ENCODE data around the gene VAV1. TPM values are rescaled to one million over a fixed set of nuclear protein-coding genes. Genes with fewer than 3 reads are reported as not detected.

The VAV1 gene
- polyA plus RNA-seq, 1 donor from 2014 or later = not detected

DNA sequence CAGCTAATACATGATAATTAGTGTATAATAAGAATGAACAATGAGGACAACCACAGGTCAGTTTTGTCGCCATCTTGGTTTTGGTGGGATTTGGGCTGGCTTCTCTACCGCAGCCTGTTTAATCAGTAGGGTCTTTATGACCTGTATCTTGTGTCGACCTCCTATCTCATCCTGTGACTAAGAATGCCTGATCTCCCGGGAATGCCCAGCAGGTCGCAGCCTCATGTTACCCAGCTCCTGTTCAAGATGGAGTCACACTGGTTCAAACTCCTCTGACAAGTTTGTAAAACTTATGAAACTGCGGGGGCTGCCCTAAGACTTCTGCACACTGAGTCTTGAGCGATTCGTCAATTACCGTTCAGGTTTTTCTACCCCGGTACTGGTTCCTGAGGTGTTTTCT lies 93.3 kb downstream of the VAV1 start:
- H3K79me2 ChIP-seq (replicated peaks; ENCODE audit: insufficient read depth, low read length) = no peaks in the 10 kb centered on the region
- H2AFZ ChIP-seq (ENCODE audit: low read depth, low read length) = no peak overlapping the region
- H3K36me3 ChIP-seq (ENCODE audit: insufficient read depth, low read length) = no peaks in the 10 kb centered on the region
- H3K9me2 ChIP-seq (ENCODE audit: insufficient read depth, low read length) = no peaks in the 10 kb centered on the region
- no peaks in the 10 kb centered on the region for H3K27me3 ChIP-seq (ENCODE audit: insufficient read depth, low read depth, low read length)
- no peaks in the 10 kb centered on the region for H3F3A ChIP-seq (ENCODE audit: insufficient read depth, low read length, poor library complexity, severe bottlenecking)
- H3K4me2 ChIP-seq (ENCODE audit: low read length) = no peak overlapping the region
- no peak for TF ChIP-seq POLR2AphosphoS5 (IDR thresholded peaks at IDR 0.05)
- TF ChIP-seq EZH2 (IDR thresholded peaks at IDR 0.05; ENCODE audit: borderline replicate concordance, insufficient read depth, low read length, poor library complexity, severe bottlenecking) = no peak
- no peak for TF ChIP-seq TAF1 (IDR thresholded peaks at IDR 0.05; ENCODE audit: low read depth)
- TF ChIP-seq REST (IDR thresholded peaks at IDR 0.05; ENCODE audit: borderline replicate concordance) = no peak
- TF ChIP-seq RAD21 (conservative IDR thresholded peaks at IDR 0.05) = no peak
- TF ChIP-seq CTCF (IDR thresholded peaks at IDR 0.05; ENCODE audit: poor library complexity, severe bottlenecking) = no peak
- TF ChIP-seq EP300 (conservative IDR thresholded peaks at IDR 0.05; ENCODE audit: poor library complexity, severe bottlenecking) = no peak
- no peak for TF ChIP-seq SMC3 (conservative IDR thresholded peaks at IDR 0.05; ENCODE audit: poor library complexity)
- TF ChIP-seq MXI1 (conservative IDR thresholded peaks at IDR 0.05; ENCODE audit: poor library complexity, severe bottlenecking) = no peak
- no peak overlapping the region for H3K27ac ChIP-seq (ENCODE audit: low read length)
- no peaks in the 10 kb centered on the region for H3K9me3 ChIP-seq (ENCODE audit: low read length)
- H3K4me3 ChIP-seq (ENCODE audit: low read length) = no peak overlapping the region
- no peak overlapping the region for H3K9ac ChIP-seq (ENCODE audit: low read length)
- H4K20me1 ChIP-seq (ENCODE audit: insufficient read depth) = no peaks in the 10 kb centered on the region

DNA sequence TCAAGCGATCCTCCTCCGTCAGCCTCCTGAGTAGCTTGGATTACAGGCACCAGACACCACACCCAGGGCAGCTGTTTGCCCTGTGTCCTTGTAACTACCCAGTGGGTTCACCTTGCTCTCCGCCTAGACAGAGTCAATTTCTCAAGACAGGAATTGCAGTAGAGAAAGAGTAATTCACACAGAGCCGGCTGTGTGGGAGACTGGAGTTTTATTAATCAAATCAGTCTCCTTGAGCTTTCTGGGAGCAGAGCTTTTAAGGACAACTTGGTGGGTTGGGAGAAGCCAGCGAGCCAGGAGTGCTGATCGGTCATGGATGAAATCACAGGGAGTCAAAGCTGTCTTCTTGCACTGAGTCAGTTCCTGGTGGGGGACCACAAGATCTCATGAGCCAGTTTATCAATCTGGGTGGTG lies 94.2 kb downstream of the VAV1 start:
- H3K9ac ChIP-seq (ENCODE audit: low read length) = no peak overlapping the region
- H4K20me1 ChIP-seq (ENCODE audit: insufficient read depth) = no peaks in the 10 kb centered on the region
- H3K9me2 ChIP-seq (ENCODE audit: insufficient read depth, low read length) = no peaks in the 10 kb centered on the region
- H3F3A ChIP-seq (ENCODE audit: insufficient read depth, low read length, poor library complexity, severe bottlenecking) = no peaks in the 10 kb centered on the region
- no peak overlapping the region for H3K27ac ChIP-seq (ENCODE audit: low read length)
- no peaks in the 10 kb centered on the region for H3K36me3 ChIP-seq (ENCODE audit: insufficient read depth, low read length)
- TF ChIP-seq RAD21 (conservative IDR thresholded peaks at IDR 0.05) (no peak), SMC3 (conservative IDR thresholded peaks at IDR 0.05; ENCODE audit: poor library complexity) (no peak), CTCF (IDR thresholded peaks at IDR 0.05; ENCODE audit: poor library complexity, severe bottlenecking) (no peak)
- H3K79me2 ChIP-seq (replicated peaks; ENCODE audit: insufficient read depth, low read length) = no peaks in the 10 kb centered on the region
- H3K27me3 ChIP-seq (ENCODE audit: insufficient read depth, low read depth, low read length) = no peaks in the 10 kb centered on the region
- no peaks in the 10 kb centered on the region for H3K9me3 ChIP-seq (ENCODE audit: low read length)
- no peak overlapping the region for H2AFZ ChIP-seq (ENCODE audit: low read depth, low read length)
- H3K4me3 ChIP-seq (ENCODE audit: low read length) = no peak overlapping the region
- H3K4me2 ChIP-seq (ENCODE audit: low read length) = no peak overlapping the region
